Measurements from ENCODE around the gene SLC43A3.
A peak's percentile ranks its signal among the peaks of the same experiment; 100 is the strongest.

SLC43A3 gene

DNA sequence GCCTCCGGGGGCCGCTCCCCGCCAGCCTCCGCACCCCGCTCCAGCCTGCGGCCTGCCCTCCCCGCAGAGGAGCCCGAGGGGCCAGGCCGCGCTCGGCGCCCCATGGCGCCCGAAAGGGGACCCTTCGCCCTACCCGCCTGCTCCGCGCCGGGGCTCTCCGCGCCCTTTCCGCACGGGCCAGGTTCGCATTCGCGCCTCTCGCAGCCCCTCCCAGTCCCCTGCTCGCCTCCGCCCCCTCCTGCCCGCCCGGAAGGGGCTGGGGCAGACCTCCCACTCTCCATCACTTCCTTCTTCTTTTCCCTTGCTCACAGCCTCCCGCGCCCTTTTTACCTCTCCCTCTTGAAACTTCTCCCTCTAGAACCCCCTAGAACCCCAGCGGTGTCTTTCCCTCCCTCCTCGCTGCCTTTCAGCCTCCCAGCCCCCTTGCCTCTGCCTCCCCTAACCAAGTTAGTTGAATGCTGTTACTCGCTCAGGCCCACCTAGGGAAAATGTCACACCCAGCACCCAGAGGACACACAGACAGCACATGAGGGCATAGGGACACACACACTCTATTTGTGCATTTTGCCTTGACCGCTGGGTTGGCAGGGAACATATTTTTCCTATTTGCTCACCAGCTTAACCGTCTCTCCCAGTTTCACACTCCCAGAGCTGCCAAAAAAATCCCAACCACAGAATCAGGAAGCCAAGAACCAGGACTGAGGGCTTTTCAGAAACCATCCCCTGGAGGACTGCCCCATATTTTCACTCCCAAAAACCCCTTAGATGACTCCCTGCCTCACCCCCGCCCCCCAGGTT is at the start of gene SLC43A3:
Gene SLC43A3 (minus strand): TSS at position 193 of the 798 bp plus-strand sequence. CDS start 949 bp downstream, outside the sequence.
- peaks cover 36% of the 10 kb centered on the region for H3K36me3 Mint-ChIP-seq
- H3K4me3 Mint-ChIP-seq = peak within 1 kb of the TSS; percentile 91
- peak within 1 kb of the TSS; percentile 96 for H3K27ac Mint-ChIP-seq
- DNase-seq = peak; percentile 84
- H3K9me3 Mint-ChIP-seq = no peaks in the 10 kb centered on the region
- H3K4me1 Mint-ChIP-seq = peaks cover 53% of the 10 kb centered on the region
- CTCF ChIA-PET = interaction anchor here (0.8 to 2.1 kb wide), 6 partner anchors 9 to 81 kb away, joined by 3 to 7 read pairs (median 5); no protein-coding TSS in a partner anchor
- peaks cover 19% of the 10 kb centered on the region for H3K27me3 Mint-ChIP-seq

DNA sequence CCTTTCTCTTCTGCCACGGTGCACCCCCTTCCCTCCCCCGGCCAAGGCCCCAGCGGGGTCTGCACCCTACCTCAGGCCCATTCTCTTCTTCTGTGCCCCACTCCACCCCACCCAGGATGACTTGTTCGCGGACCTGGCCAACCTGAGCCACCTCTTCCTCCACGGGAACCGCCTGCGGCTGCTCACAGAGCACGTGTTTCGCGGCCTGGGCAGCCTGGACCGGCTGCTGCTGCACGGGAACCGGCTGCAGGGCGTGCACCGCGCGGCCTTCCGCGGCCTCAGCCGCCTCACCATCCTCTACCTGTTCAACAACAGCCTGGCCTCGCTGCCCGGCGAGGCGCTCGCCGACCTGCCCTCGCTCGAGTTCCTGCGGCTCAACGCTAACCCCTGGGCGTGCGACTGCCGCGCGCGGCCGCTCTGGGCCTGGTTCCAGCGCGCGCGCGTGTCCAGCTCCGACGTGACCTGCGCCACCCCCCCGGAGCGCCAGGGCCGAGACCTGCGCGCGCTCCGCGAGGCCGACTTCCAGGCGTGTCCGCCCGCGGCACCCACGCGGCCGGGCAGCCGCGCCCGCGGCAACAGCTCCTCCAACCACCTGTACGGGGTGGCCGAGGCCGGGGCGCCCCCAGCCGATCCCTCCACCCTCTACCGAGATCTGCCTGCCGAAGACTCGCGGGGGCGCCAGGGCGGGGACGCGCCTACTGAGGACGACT is 49.3 kb upstream of the SLC43A3 start:
- no peaks in the 10 kb centered on the region for H3K9me3 Mint-ChIP-seq
- H3K4me1 Mint-ChIP-seq = peaks cover 42% of the 10 kb centered on the region
- DNase-seq = peak; percentile 36
- H3K27me3 Mint-ChIP-seq = peaks cover 80% of the 10 kb centered on the region
- CTCF ChIA-PET = interaction anchor here (0.6 to 3.7 kb wide), 4 partner anchors 18 to 129 kb away, joined by 3 to 43 read pairs (median 12); partner anchors contain the start of gene RTN4RL2
- peak overlapping the region; percentile 58 for H3K4me3 Mint-ChIP-seq
- no peak overlapping the region for H3K27ac Mint-ChIP-seq
- no peaks in the 10 kb centered on the region for H3K36me3 Mint-ChIP-seq

DNA sequence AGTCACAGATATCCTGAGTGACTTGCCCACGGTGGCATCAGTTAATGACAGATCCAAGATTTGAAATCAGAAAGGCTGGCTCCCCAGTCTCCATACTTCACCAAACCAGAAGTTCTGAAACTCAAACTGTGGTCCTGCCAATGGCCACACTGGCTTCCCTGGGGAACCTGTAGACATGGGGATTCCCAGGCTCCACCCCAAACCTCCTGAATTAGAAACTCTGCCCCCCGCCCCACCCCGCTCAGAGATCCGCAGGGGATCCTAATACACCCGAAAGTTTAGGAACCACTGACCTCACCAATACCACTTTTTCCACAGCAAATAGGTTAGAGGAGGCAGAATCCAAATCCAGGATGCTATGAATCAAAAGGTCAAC is 48.7 kb upstream of the SLC43A3 start:
- no peak overlapping the region for H3K27ac Mint-ChIP-seq
- no peaks in the 10 kb centered on the region for H3K9me3 Mint-ChIP-seq
- H3K4me3 Mint-ChIP-seq = peak overlapping the region; percentile 58
- H3K36me3 Mint-ChIP-seq = no peaks in the 10 kb centered on the region
- H3K27me3 Mint-ChIP-seq = peaks cover 76% of the 10 kb centered on the region
- DNase-seq = no peak
- H3K4me1 Mint-ChIP-seq = peaks cover 42% of the 10 kb centered on the region
- CTCF ChIA-PET = interaction anchor here (2.1 to 5.1 kb wide), 5 partner anchors 12 to 129 kb away, joined by 6 to 43 read pairs (median 26); partner anchors contain the start of gene RTN4RL2

DNA sequence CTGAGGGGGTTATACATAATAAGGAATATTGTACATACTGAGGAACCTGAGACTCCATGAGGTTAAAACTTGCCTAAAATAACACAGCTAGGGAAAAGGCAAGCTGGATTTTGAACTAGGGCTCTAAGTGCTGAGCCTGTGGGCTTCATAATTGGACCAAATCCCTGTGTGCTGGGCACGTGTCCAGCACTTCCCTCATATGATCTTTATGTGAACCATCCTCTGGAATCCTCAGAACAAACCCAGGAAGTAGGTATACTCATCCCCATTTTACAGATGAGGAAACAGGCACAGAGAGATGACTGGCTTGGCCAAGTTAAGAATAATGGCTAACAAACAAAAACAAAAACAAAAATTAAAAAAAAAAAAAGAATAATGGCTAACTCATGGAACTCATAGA is 48.3 kb upstream of the SLC43A3 start:
- no peak for DNase-seq
- peaks cover 40% of the 10 kb centered on the region for H3K4me1 Mint-ChIP-seq
- no peaks in the 10 kb centered on the region for H3K36me3 Mint-ChIP-seq
- H3K9me3 Mint-ChIP-seq = no peaks in the 10 kb centered on the region
- H3K27ac Mint-ChIP-seq = no peak overlapping the region
- no peak overlapping the region for H3K4me3 Mint-ChIP-seq
- CTCF ChIA-PET = interaction anchor here (0.9 to 5.1 kb wide), 7 partner anchors 8 to 169 kb away, joined by 3 to 42 read pairs (median 11); no protein-coding TSS in a partner anchor
- H3K27me3 Mint-ChIP-seq = peaks cover 72% of the 10 kb centered on the region

DNA sequence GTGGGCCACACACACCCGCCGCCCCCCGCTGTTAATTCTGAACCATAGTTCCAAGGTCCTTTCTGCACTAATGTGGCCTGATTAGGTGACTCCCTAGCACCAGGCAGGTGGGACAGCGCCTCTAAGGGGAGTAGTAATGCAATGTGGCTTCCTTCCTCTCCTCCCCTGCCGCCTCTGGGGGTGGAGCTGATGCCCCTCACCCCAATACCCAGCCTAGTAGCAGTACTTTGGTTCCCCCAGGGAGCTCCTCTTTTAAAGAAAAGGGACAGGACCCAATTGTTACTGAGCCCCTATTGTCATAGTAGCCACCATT is 47.8 kb upstream of the SLC43A3 start:
- peak; percentile 40 for DNase-seq
- H3K27ac Mint-ChIP-seq = no peak overlapping the region
- no peak overlapping the region for H3K4me3 Mint-ChIP-seq
- H3K4me1 Mint-ChIP-seq = peaks cover 39% of the 10 kb centered on the region
- H3K9me3 Mint-ChIP-seq = no peaks in the 10 kb centered on the region
- CTCF ChIA-PET = interaction anchor here (0.9 to 5.1 kb wide), 7 partner anchors 9 to 170 kb away, joined by 3 to 42 read pairs (median 11); no protein-coding TSS in a partner anchor
- H3K27me3 Mint-ChIP-seq = peaks cover 70% of the 10 kb centered on the region
- no peaks in the 10 kb centered on the region for H3K36me3 Mint-ChIP-seq

DNA sequence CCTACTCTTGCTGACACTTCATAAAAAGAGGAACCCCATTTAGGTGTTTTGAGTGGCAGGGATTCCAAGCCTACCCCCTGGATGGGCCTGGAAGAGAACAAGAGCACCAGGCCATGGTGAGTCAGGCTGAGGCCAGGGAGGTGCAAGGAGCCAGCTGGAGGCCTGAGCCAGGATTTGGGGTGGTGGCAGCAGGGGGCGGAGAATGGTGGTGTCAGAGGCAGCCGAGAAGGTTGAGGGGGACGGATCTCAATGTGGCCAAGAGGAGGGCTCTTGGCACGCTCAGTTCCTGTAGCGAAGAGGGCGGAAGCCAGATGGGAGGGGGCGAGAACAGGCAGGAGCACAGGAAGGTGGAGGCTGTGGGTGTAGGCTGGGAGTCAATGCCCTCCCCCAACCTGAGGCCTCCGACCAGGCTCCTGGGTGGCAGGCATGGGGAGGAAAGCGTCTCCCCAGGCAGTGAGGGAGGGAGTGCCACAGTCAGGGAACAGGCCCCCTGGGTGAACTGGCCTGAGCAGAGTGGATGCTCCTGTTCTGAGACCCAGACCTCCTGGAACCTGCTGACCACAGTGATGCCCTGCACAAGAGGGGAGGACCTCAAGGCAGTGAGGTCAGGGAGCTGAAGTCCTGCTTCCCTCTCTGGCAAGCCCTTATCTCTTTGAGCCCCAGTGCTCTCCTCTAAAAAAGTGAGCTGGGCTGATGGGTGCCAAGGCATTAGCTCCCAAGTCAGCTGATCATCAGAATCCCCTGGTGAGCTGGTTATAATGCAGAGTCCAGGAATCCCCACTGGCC is 47.3 kb upstream of the SLC43A3 start:
- H3K27ac Mint-ChIP-seq = peak overlapping the region; percentile 46
- DNase-seq = peak; percentile 77
- no peaks in the 10 kb centered on the region for H3K36me3 Mint-ChIP-seq
- peaks cover 65% of the 10 kb centered on the region for H3K27me3 Mint-ChIP-seq
- H3K4me3 Mint-ChIP-seq = peak overlapping the region; percentile 21
- CTCF ChIA-PET = interaction anchor here (0.9 to 5.1 kb wide), 9 partner anchors 9 to 172 kb away, joined by 3 to 42 read pairs (median 6); no protein-coding TSS in a partner anchor
- no peaks in the 10 kb centered on the region for H3K9me3 Mint-ChIP-seq
- peaks cover 39% of the 10 kb centered on the region for H3K4me1 Mint-ChIP-seq

DNA sequence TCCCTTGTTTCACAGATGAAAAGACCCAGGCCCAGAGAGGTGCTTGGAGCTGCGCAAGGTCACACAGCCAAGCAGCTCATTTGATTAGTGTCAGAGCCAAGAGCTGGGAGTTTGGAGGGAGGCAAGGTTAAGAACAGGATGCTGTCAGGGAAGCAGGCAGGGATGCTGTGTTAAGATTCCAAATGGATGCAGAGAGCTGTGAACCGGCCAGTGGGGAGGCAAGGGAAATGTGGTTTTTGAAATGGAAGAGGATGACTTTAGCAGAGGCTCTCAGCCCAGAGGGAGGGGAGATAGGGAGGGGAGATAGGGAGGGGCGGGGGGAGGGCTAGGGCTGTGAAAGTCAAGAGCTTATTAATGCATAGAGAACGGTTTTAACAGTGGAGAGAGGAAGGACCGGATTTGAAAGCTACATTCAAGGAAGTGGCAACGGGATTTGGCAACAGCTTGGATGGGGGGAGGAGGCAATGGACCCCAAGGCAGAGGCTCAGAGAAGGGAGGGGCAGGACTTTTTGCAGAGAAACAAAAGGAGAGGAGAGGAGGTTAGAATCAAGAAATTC is 46.4 kb upstream of the SLC43A3 start:
- peaks cover 62% of the 10 kb centered on the region for H3K27me3 Mint-ChIP-seq
- no peaks in the 10 kb centered on the region for H3K36me3 Mint-ChIP-seq
- H3K27ac Mint-ChIP-seq = peak overlapping the region; percentile 46
- H3K4me3 Mint-ChIP-seq = no peak overlapping the region
- no peaks in the 10 kb centered on the region for H3K9me3 Mint-ChIP-seq
- CTCF ChIA-PET = interaction anchor here (0.6 to 5.1 kb wide), 11 partner anchors 10 to 173 kb away, joined by 3 to 42 read pairs (median 7); no protein-coding TSS in a partner anchor
- DNase-seq = no peak
- H3K4me1 Mint-ChIP-seq = peaks cover 39% of the 10 kb centered on the region

DNA sequence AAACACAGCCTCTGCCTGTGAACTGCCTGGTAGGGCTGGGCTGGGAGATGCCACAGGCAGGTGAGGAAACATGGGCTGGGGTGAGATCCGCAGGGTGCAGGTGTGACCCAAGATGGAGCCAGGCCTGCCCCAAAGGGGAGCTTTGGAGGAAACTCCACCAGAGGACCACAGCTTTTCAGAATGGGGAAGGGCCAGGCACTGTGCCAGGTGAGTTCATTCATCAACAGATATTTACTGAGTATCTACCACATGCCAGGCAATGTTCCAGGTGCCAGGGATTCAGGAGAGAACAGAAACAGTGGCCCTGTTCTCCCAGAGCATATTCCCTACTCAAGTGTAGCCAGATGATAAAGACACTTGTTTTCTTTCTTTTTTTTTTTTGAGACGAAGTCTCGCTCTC is 44.6 kb upstream of the SLC43A3 start:
- no peak overlapping the region for H3K4me3 Mint-ChIP-seq
- H3K36me3 Mint-ChIP-seq = no peaks in the 10 kb centered on the region
- peaks cover 32% of the 10 kb centered on the region for H3K4me1 Mint-ChIP-seq
- CTCF ChIA-PET = interaction anchor here (1.1 to 5.1 kb wide), 7 partner anchors 8 to 125 kb away, joined by 3 to 42 read pairs (median 11); no protein-coding TSS in a partner anchor
- no peak overlapping the region for H3K27ac Mint-ChIP-seq
- H3K9me3 Mint-ChIP-seq = no peaks in the 10 kb centered on the region
- DNase-seq = peak; percentile 9
- H3K27me3 Mint-ChIP-seq = peaks cover 53% of the 10 kb centered on the region

DNA sequence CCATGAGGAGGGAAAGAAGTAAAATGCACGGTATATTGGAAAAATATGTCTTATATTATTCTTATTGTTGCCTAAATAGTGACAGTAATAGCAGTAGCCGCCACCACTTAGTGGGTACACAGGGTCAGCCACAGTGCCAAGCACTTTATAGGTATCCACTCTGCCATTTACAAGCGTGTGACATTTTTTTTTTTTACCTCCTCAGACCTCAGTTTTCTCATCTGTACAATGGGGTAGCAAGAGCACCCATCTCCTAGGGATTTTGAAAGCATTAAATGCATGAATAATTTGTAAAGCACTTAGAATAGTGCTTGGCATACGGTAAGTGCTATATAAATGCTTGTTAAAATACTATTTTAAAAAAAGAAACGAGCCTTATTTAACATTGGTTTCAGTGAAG is 42.3 kb upstream of the SLC43A3 start:
- peaks cover 40% of the 10 kb centered on the region for H3K27me3 Mint-ChIP-seq
- peaks cover 14% of the 10 kb centered on the region for H3K4me1 Mint-ChIP-seq
- no peak overlapping the region for H3K4me3 Mint-ChIP-seq
- H3K27ac Mint-ChIP-seq = no peak overlapping the region
- H3K36me3 Mint-ChIP-seq = no peaks in the 10 kb centered on the region
- no peaks in the 10 kb centered on the region for H3K9me3 Mint-ChIP-seq
- no peak for DNase-seq
- CTCF ChIA-PET = interaction anchor here (1.0 to 1.6 kb wide), 3 partner anchors 11 to 26 kb away, joined by 3 to 6 read pairs (median 3); no protein-coding TSS in a partner anchor

DNA sequence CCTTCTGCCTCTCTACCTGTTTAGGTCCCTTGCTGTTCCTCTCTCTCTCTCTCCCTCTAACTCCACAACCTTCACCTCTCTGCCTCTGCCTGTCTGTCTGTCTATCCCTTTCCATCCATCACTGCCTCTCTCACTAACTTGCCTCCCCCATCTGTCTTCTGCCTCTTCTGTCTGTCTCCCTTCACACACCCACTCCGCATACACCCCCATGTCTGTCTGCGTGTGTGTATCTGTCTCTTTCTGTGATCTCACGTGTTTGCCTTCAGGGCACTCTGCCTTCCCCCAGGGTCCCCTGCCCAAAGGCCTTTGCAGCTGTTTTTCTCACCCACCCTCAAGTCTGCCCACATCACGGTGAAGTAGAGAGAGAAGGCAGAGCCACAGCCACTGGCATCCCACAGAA is 41.4 kb upstream of the SLC43A3 start:
- no peak overlapping the region for H3K27ac Mint-ChIP-seq
- no peaks in the 10 kb centered on the region for H3K9me3 Mint-ChIP-seq
- no peak overlapping the region for H3K4me3 Mint-ChIP-seq
- peaks cover 4% of the 10 kb centered on the region for H3K4me1 Mint-ChIP-seq
- peak; percentile 9 for DNase-seq
- CTCF ChIA-PET = interaction anchor here (1.6 kb wide), 1 partner anchor 10 kb away, joined by 6 read pairs; no protein-coding TSS in a partner anchor
- peaks cover 39% of the 10 kb centered on the region for H3K27me3 Mint-ChIP-seq
- H3K36me3 Mint-ChIP-seq = no peaks in the 10 kb centered on the region

DNA sequence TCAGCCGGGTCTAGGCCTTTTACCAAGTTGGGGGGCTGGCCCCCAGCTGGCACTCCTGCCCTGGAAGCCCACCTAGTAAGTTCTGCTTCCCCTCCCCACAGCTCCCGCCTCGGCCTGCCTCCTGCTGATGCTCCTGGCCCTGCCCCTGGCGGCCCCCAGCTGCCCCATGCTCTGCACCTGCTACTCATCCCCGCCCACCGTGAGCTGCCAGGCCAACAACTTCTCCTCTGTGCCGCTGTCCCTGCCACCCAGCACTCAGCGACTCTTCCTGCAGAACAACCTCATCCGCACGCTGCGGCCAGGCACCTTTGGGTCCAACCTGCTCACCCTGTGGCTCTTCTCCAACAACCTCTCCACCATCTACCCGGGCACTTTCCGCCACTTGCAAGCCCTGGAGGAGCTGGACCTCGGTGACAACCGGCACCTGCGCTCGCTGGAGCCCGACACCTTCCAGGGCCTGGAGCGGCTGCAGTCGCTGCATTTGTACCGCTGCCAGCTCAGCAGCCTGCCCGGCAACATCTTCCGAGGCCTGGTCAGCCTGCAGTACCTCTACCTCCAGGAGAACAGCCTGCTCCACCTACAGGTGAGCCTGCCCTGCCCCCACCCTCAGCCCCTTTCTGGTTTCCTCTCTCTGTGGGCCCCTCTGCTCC is 40.7 kb upstream of the SLC43A3 start:
- Mint-ChIP-seq H3K4me3 (no peak overlapping the region), H3K27ac (no peak overlapping the region), H3K36me3 (no peaks in the 10 kb centered on the region), H3K27me3 (peaks cover 42% of the 10 kb centered on the region), H3K4me1 (peaks cover 4% of the 10 kb centered on the region), H3K9me3 (no peaks in the 10 kb centered on the region)
- no peak for DNase-seq
- CTCF ChIA-PET = interaction anchor here (1.6 kb wide), 1 partner anchor 10 kb away, joined by 6 read pairs; no protein-coding TSS in a partner anchor

DNA sequence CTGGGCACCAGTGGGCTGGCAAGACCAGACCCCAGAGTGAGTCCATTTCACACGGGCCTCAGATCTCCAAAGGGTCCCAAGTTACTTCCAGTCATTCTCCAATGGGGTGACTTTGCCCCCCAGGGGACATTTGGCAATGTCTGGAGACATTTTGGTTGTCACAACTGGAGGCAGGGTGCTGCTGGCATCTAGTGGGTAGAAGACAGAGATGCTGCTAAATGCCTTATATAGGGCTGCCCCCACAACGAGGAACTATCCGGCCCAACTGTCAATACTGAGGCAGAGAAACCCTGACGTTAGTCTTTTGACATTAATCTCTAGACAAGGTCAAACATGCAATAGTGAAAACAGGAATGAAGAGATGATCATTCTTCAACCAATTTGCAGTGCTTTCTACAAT is 39.8 kb upstream of the SLC43A3 start:
- no peaks in the 10 kb centered on the region for H3K36me3 Mint-ChIP-seq
- no peak overlapping the region for H3K27ac Mint-ChIP-seq
- DNase-seq = peak; percentile 17
- H3K27me3 Mint-ChIP-seq = peaks cover 52% of the 10 kb centered on the region
- H3K4me1 Mint-ChIP-seq = peaks cover 7% of the 10 kb centered on the region
- no peaks in the 10 kb centered on the region for H3K9me3 Mint-ChIP-seq
- CTCF ChIA-PET = no interaction called here
- H3K4me3 Mint-ChIP-seq = no peak overlapping the region
